ENCODE results near the gene PARD3.

Gene PARD3

GRCh38 chr10:34320265-34320664 lies 494.8 kb downstream of the PARD3 start:
- no peak for DNase-seq (ENCODE audit: low read depth in 1 of 2, low spot score in 1 of 2)

- DNase-seq (ENCODE audit: low read depth in 1 of 2, low spot score in 1 of 2), result no peak
Measured at GRCh38 chr10:34319197-34319846, 495.8 kb downstream of the PARD3 start.

- DNase-seq (ENCODE audit: low read depth in 1 of 2, low spot score in 1 of 2), result no peak
Measured at GRCh38 chr10:34316154-34316553, 498.9 kb downstream of the PARD3 start.

GRCh38 chr10:34314457-34314856 lies 500.6 kb downstream of the PARD3 start:
- no peak for DNase-seq (ENCODE audit: low read depth in 1 of 2, low spot score in 1 of 2)

GRCh38 chr10:34313888-34314287 lies 501.2 kb downstream of the PARD3 start:
- DNase-seq (ENCODE audit: low read depth in 1 of 2, low spot score in 1 of 2), result no peak

GRCh38 chr10:34313353-34313752 lies 501.7 kb downstream of the PARD3 start:
- DNase-seq (ENCODE audit: low read depth in 1 of 2, low spot score in 1 of 2), result no peak

- DNase-seq (ENCODE audit: low read depth in 1 of 2, low spot score in 1 of 2), result no peak
Measured at GRCh38 chr10:34311679-34312078, 503.4 kb downstream of the PARD3 start.

GRCh38 chr10:34310234-34310633 lies 504.9 kb downstream of the PARD3 start:
- DNase-seq (ENCODE audit: low read depth in 1 of 2, low spot score in 1 of 2), result no peak

- no peak for DNase-seq (ENCODE audit: low read depth in 1 of 2, low spot score in 1 of 2)
Measured at GRCh38 chr10:34305189-34305588, 509.9 kb downstream of the PARD3 start.

- no peak for DNase-seq (ENCODE audit: low read depth in 1 of 2, low spot score in 1 of 2)
Measured at GRCh38 chr10:34303022-34303421, 512.1 kb downstream of the PARD3 start.

- DNase-seq (ENCODE audit: low read depth in 1 of 2, low spot score in 1 of 2), result no peak
Measured at GRCh38 chr10:34299105-34299611, 515.9 kb downstream of the PARD3 start.

GRCh38 chr10:34298346-34298818 lies 516.7 kb downstream of the PARD3 start:
- no peak for DNase-seq (ENCODE audit: low read depth in 1 of 2, low spot score in 1 of 2)

GRCh38 chr10:34297541-34298345 lies 517.4 kb downstream of the PARD3 start:
- no peak for DNase-seq (ENCODE audit: low read depth in 1 of 2, low spot score in 1 of 2)

GRCh38 chr10:34295142-34295548 lies 520.0 kb downstream of the PARD3 start:
- no peak for DNase-seq (ENCODE audit: low read depth in 1 of 2, low spot score in 1 of 2)

GRCh38 chr10:34294137-34294536 lies 521.0 kb downstream of the PARD3 start:
- DNase-seq (ENCODE audit: low read depth in 1 of 2, low spot score in 1 of 2), result no peak

- no peak for DNase-seq (ENCODE audit: low read depth in 1 of 2, low spot score in 1 of 2)
Measured at GRCh38 chr10:34292675-34293074, 522.4 kb downstream of the PARD3 start.

- no peak for DNase-seq (ENCODE audit: low read depth in 1 of 2, low spot score in 1 of 2)
Measured at GRCh38 chr10:34292194-34292565, 522.9 kb downstream of the PARD3 start.

GRCh38 chr10:34291466-34292193 lies 523.5 kb downstream of the PARD3 start:
- no peak for DNase-seq (ENCODE audit: low read depth in 1 of 2, low spot score in 1 of 2)

- no peak for DNase-seq (ENCODE audit: low read depth in 1 of 2, low spot score in 1 of 2)
Measured at GRCh38 chr10:34290412-34291081, 524.5 kb downstream of the PARD3 start.

GRCh38 chr10:34288634-34289033 lies 526.5 kb downstream of the PARD3 start:
- no peak for DNase-seq (ENCODE audit: low read depth in 1 of 2, low spot score in 1 of 2)

GRCh38 chr10:34286136-34286739 lies 528.9 kb downstream of the PARD3 start:
- DNase-seq (ENCODE audit: low read depth in 1 of 2, low spot score in 1 of 2), result no peak
